Left lung (tissue), 10 donors: ENCODE results near the gene MKNK1. TPM values are rescaled to one million over a fixed set of nuclear protein-coding genes. Genes with fewer than 3 reads are reported as not detected.

Experiments used
- ATAC-seq: fragments of 200-7000 bp; cut with Tn5 transposase; one replicate; pipeline ENCODE4 v1.9.1; 2020; ENCODE audit warnings: moderate library complexity
- DNase-seq, 4 donors: peaks; one replicate each; pipeline ENCODE4 v3.0.0-alpha.2; 2013 to 2020
- H3K27ac ChIP-seq, 2 donors: fragments of 200-600 bp; sonication (generic) in 1 of 2; one replicate each; pipeline versions ENCODE4 v1.5.0 to v1.8.0; 2020 to 2021
- H3K27me3 ChIP-seq, 2 donors: fragments of 200-600 bp; sonication (generic) in 1 of 2; one replicate each; pipeline versions ENCODE4 v1.5.0 to v1.8.0; 2020 to 2021
- H3K36me3 ChIP-seq, 2 donors: fragments of 200-600 bp; sonication (generic) in 1 of 2; one replicate each; pipeline versions ENCODE4 v1.5.0 to v1.8.0; 2020 to 2021
- H3K4me1 ChIP-seq, 2 donors: fragments of 200-600 bp; one replicate each; pipeline ENCODE4 v1.8.0; 2021
- H3K4me3 ChIP-seq, 2 donors: fragments of 200-600 bp; sonication (generic) in 1 of 2; one replicate each; pipeline versions ENCODE4 v1.5.0 to v1.8.0; 2020 to 2021; ENCODE audit warnings: mild to moderate bottlenecking in 1 of 2
- H3K9me3 ChIP-seq, 2 donors: fragments of 200-600 bp; sonication (generic) in 1 of 2; one replicate each; pipeline versions ENCODE4 v1.5.0 to v1.8.0; 2020 to 2021
- CTCF ChIP-seq, 2 donors: fragments of 200-600 bp; sonication (generic) in 1 of 2; IDR thresholded peaks; one replicate each; pipeline versions ENCODE4 v1.5.0 to v1.8.0; 2021; ENCODE audit warnings: antibody characterized with exemption in 2 of 2
- intact Hi-C, 2 donors: fragments of 100-400 bp; cut with DNase I; formaldehyde crosslinking; loops; one replicate each; pipeline versions ENCODE4 v1.11.2 to v1.14.2; 2022
- polyA plus RNA-seq, 6 donors: library from polyadenylated mRNA; unstranded; fragments of 120-200 nt; gene quantifications; one replicate each; pipeline ENCODE4 v1.2.1, GENCODE V29; 2013; ENCODE audit not compliant: insufficient read length in 6 of 6
- total RNA-seq, 2 donors: library from RNA; stranded (reverse); fragmentation: NEBNext Ultra II Directional; extraction: Animal tissue kit (Norgen Biotek cat#: 25700); gene quantifications; one replicate each; pipeline ENCODE4 v1.2.1, GENCODE V29; 2021
- donor health status: DM: no; HTN: yes; CAD: no.
- donor health status: DM: no; HTN: no; CAD: no.

The MKNK1 gene
- total and polyA plus RNA-seq, 8 donors, result 42.2 to 96.0 (median 51.4) TPM

GRCh38 chr1:46568461-46568891, 35.6 kb downstream of the MKNK1 start:
- Histone ChIP-seq H3K27ac (no peak overlapping the region), H3K4me1 (no peaks in the 10 kb centered on the region), H3K9me3 (no peaks in the 10 kb centered on the region), H3K27me3 (no peaks in the 10 kb centered on the region), H3K4me3 (no peak overlapping the region), H3K36me3 (peaks cover 0 to 97% of the 10 kb centered on the region in 2 donors)
- no peak for TF ChIP-seq CTCF (IDR thresholded peaks at IDR 0.05)
- intact Hi-C loops, result no loop called here
- ATAC-seq, result no peak
- DNase-seq, result no peak

DNA sequence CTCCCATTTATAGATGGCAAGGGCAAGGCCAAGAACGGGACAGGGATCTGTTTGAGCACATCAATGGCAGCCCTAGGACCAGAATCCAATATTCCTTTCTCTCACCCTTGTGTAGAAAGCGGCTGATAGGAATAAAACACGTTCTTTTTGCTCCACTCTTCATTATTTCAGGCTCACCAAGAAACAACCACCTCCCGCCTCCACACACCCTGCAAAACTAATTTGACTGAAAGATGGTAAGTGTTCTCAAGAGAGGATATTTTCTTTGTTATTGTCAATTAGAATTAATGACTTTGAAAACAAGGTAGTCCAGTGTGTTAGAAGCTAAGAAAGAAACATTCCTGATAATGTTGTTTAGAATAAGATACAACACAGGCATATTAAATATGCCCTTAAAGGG, 40.7 kb downstream of the MKNK1 start:
- no peak for DNase-seq
- peaks cover 0 to 100% of the 10 kb centered on the region in 2 donors for H3K36me3 ChIP-seq
- no peaks in the 10 kb centered on the region for H3K27me3 ChIP-seq
- intact Hi-C loops, result no loop called here
- no peaks in the 10 kb centered on the region for H3K9me3 ChIP-seq
- ATAC-seq, result no peak
- TF ChIP-seq CTCF (IDR thresholded peaks at IDR 0.05), result no peak
- H3K4me1 ChIP-seq, result no peaks in the 10 kb centered on the region
- no peak overlapping the region for H3K27ac ChIP-seq
- H3K4me3 ChIP-seq, result no peak overlapping the region

GRCh38 chr1:46562498-46562897, 41.6 kb downstream of the MKNK1 start:
- no peak for DNase-seq
- Histone ChIP-seq H3K27ac (no peak overlapping the region), H3K9me3 (no peaks in the 10 kb centered on the region), H3K36me3 (peaks cover 0 to 100% of the 10 kb centered on the region in 2 donors), H3K4me1 (no peaks in the 10 kb centered on the region), H3K4me3 (no peak overlapping the region), H3K27me3 (no peaks in the 10 kb centered on the region)
- no peak for ATAC-seq
- intact Hi-C loops, result no loop called here
- no peak for TF ChIP-seq CTCF (IDR thresholded peaks at IDR 0.05)

- H3K36me3 ChIP-seq, result peaks cover 0 to 71% of the 10 kb centered on the region in 2 donors
- intact Hi-C loops, result no loop called here
- no peak for TF ChIP-seq CTCF (IDR thresholded peaks at IDR 0.05)
These were observed 45.1 kb downstream of the MKNK1 start for GRCh38 chr1:46558966-46559365.

DNA sequence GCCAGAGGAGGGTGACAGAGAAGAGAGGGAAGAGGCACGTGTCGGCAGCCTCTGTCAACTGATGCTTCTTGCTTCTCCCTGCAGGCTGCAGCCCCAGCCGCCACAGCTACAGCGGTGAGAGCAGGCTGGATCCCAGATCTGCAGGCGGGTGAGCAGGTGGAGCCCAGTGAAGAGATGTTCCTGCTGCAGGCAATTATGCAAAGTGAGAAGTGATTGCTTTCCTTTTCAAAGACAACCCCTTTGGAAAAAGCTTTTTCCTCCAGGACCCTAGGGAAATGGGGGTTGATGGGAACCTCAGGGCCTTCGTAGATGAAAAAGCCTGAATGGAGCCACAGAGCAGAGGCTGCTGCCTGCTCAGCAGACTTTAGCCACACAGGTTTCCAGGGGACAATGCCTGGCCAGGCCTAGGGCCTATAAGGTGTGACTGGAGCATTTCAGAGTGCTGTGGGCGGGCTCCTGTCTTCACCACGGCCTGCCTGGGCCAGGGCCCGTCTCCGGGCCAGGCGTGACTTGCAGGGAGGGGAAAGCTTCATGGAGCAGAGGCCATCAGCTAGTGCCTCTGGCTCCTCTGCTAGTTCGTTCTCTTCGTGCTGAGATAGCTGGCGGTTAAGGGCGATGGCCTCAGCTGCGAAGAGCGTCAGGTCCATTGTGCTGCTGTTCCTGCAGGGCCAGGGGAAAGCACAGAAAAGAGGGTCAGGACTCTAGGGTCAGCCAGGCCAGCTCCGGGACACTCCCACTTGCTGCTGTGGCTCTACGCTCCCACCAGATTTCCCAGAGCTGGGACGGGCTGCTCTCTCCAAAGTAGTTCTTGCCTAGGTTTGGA, 45.7 kb downstream of the MKNK1 start:
- DNase-seq (no peak), ATAC-seq (no peak)
- peaks cover 0 to 65% of the 10 kb centered on the region in 2 donors for H3K36me3 ChIP-seq
- intact Hi-C loops, result no loop called here
- TF ChIP-seq CTCF (IDR thresholded peaks at IDR 0.05), result no peak
- no peaks in the 10 kb centered on the region for H3K9me3 ChIP-seq
- no peak overlapping the region for H3K4me3 ChIP-seq
- peaks cover 0 to 3% of the 10 kb centered on the region in 2 donors for H3K4me1 ChIP-seq
- no peak overlapping the region for H3K27ac ChIP-seq
- no peaks in the 10 kb centered on the region for H3K27me3 ChIP-seq

More at GRCh38 chr1:46558966-46559365, 45.1 kb downstream of the MKNK1 start:
- Histone ChIP-seq H3K27me3 (no peaks in the 10 kb centered on the region), H3K4me3 (no peak overlapping the region), H3K9me3 (no peaks in the 10 kb centered on the region), H3K4me1 (peaks cover 0 to 3% of the 10 kb centered on the region in 2 donors), H3K27ac (no peak overlapping the region)
- ATAC-seq (no peak), DNase-seq (no peak)
